GM21786 (cell line): Measurements from ENCODE around the gene SRP9.

Experiments
- ATAC-seq: cut with Tn5 transposase; IDR thresholded peaks from one replicate; pipeline ENCODE4 v1.9.1; 2021; ENCODE audit not compliant: unreplicated experiment

Gene SRP9

GRCh38 chr1:225777583-225778336 is at the start of gene SRP9:
Gene SRP9 (plus strand): TSS chr1:225777826. CDS start chr1:225777941, 115 bp downstream.
- peak; percentile 99 for ATAC-seq

- no peak for ATAC-seq
Measured at GRCh38 chr1:225731491-225731890, 46.1 kb upstream of the SRP9 start.

DNA sequence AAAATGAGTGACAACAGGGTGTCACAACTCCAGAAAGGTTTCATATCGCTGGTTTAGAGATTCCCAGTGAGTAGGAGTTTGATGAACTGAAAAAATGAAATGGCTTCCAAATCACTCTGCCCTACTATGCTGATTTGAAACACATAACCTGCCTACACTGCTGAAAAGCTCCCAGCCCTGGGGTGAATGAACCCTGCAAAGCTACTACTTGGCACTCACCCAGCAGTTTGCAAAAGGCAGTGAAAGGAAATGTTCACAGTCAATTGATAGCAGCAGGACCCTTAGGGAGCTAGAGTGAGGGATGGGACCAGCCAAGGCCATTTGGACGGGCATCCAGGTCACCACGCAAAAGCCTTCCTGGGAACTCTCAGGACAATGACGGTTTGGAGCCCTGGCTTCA is 44.4 kb upstream of the SRP9 start:
- no peak for ATAC-seq

DNA sequence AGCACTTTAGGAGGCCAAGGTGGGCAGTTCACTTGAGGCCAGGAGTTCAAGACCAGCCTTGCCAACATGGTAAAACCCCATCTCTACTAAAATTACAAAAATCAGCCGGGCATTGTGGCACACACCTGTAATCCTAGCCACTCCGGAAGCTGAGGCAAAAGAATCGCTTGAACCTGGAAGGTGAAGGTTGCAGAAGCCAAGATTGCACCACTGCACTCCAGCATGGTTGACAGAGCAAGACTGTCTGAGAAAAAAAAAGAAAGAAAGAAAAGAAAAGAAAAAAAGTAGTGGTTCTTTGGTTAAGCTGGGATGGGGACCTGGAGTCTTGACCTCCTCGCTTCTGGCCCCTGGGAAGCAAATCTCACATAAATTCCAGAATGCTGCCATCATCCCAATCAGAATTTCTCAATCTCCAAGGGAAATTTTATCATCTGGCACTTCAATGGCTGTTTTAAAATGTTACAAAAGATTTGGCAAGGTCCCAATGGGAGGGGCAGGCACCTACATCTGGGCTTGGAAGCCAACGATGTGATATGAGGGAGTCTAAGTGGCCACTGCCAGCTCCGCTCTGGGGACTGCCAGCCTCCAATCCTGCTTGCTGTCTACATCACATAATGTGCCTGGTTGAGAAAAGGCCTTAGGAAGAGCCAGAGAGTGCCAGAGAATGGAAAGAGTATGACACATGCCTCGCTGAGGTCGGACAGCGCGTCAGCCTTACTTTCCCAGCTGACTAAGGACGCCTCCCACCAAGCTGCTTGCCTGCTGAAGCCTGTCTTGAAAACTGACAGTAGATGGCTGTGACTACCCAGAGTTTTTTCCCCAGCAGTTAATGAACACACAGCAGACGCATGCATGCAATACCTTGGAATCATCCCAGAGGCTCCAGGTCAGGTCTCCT is 42.1 kb upstream of the SRP9 start:
- no peak for ATAC-seq

- no peak for ATAC-seq
Measured at GRCh38 chr1:225736437-225737098, 41.1 kb upstream of the SRP9 start.

DNA sequence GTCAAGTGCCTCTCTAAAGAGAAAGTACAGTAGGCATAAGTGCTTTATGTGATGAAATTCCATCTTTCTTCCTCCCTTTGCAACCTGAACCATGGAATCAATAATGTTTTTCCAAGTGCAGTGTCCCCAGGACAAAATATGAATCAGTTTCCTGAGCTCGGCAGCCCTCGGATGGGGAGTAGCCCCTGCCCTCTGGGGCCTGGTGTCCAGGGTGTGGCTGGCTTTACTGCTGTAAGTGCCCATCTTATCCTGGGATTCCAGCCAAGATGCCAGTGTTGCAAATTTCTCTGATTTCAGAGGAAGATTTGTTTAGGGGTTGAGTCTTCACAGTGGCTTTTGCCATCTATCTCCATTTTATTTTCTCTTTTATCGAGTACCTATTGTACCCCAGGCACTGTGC is 40.5 kb upstream of the SRP9 start:
- no peak for ATAC-seq

- ATAC-seq: no peak
Measured at GRCh38 chr1:225737866-225738265, 39.8 kb upstream of the SRP9 start.

DNA sequence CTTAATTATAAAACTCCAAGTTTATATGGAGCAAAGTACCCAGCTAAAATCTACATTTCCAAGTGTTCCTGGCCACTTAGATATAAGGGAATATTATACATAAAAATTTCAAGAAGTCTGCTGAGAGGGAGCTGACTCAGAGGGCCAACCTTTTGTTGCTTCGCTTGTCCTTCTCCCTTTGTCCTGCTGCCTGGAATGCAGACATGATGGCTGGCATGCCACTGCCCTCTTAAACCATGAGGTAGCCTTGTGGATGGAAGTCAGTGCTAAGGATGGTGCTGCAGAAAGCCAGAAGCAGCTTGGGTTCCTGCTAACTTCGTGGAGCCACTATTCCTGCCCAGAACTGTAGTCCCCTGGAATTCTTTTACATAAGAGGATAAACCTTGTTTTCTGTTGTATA is 38.9 kb upstream of the SRP9 start:
- ATAC-seq: no peak

DNA sequence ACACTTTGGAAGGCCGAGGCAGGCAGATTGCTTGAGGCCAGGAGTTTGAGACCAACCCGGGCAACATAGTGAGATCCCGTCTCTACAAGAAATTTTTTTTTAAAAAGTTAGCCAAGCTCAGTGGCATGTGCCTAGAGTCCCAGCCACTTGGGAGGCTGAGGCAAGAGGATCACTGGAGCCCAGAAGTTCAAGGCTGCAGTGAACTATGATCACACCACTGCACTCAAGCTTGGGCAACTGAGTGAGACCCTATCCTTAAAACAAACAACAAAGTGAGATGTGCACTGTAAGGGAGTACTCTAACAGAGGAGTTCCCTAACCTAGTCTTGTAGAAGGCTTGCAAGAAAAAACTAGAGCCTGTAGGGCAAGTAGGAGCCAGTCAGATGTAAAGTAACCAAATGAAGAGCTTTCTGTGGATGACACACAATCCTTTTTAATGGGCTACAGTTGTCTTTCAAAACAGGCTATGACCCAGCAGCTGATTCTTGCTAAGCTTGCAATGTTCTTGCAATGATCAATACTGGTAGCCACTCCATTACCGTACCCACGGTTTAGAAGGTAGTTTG is 38.0 kb upstream of the SRP9 start:
- ATAC-seq: no peak

- no peak for ATAC-seq
Measured at GRCh38 chr1:225744745-225745144, 32.9 kb upstream of the SRP9 start.

DNA sequence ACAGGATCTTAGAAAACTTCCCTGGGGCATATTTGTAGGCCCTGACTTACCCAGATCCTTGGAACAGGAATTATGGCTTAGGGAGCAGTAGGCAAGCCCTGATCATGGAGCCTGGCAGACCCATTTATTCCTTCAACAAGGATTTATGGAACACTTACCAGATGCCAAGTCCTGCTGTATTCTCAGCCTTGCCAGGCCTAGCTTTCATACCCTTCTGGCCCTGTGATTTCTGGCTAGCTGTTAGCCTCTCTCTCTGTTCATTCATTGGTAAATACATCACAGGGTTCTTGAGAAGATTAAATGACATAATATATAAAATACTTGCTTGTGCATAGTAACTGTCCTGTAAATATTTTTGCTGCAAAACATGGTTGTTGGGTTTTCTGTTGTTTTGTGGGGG is 32.4 kb upstream of the SRP9 start:
- no peak for ATAC-seq

DNA sequence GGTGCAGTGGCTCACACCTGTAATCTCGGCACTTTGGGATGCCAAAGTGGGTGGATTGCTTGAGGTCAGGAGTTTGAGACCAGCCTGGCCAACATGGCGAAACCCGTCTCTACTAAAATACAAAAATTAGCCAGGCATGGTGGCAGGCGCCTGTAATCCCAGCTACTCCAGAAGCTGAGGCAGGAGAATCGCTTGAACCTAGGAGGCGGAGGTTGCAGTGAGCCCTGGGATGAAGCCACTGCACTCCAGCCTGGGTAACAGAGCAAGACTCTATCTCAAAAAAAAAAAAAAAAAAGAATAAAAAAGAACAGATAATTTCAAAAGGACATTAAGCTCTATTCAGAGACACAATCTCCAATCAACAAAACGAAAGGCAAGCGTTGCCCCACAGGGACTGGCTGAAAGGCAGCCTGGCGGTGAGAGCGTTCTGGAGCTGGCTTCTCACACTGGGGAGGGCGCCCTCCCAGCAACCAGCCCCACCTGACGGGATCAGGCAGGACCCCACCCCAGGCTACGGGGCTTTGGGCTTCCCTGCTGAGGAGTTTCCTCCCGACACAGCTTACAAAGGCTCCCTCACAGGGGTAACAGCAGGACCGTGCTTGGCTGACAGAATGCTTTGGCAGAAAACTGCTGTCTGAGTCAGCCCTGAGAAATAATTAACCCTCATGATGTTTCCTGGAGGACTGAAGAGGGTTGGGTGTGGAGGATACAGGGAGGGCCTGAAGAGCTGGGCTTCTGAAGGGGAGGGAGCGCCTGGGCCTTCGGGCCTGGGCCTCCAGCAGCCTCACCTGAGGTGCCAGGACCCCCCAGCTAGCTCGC is 31.1 kb upstream of the SRP9 start:
- ATAC-seq: peak; percentile 84

DNA sequence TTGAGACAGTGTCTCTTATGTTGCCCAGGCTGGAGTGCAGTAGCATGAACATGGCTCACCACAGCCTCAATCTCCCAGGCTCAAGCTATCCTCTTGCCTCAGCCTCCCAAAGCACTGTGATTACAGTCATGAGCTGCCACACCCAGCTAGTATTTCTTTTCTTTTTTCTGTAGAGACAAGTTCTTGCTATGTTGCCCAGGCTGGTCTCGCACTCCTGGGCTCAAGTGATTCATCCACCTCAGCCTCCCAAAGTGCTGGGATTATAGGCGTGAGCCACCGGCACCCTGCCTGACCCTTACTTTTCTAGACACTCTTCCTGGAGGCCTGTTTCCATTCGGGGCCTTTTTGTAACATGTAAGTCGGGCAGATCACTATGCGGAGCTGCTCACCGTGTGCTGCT is 30.1 kb upstream of the SRP9 start:
- no peak for ATAC-seq

GRCh38 chr1:225748529-225748928 is 29.1 kb upstream of the SRP9 start:
- no peak for ATAC-seq

DNA sequence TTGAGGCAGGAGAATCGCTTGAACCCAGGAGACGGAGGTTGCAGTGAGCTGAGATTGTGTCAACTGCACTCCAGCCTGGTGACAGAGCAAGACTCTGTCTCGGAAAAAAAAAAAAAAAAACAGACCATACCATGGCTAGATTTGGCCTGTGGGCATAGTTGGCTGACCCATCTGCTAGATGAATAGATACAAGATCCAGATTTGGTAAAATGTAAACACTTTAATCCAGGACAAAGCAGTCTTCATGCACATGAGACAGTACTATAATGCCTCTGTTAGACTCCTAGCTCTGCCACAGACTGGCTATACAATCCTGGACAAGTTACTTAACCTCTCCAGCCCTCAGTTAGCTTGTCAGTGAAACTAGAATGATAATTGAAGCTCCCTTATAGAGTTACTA is 27.9 kb upstream of the SRP9 start:
- no peak for ATAC-seq

DNA sequence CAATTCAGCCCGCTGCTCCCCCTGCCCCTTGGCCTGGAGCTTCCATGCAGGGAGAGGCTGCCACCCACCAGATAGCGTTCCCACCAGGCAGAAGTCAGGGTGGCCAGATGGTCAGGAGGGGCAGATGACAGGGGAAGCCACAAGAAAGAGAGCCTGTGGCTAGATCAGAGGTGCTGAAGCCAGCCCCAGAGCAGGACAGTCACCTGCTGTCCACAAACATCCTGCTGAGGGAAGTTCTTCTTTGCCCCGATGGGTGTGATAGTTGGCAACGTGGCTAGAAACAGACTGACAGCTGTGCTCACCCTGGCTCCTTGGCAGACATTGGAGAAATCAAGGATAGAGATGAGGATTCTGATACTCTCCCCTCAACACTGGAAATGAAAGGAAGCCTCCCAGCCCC is 27.2 kb upstream of the SRP9 start:
- ATAC-seq: no peak

- ATAC-seq: no peak
Measured at GRCh38 chr1:225750875-225751824, 26.5 kb upstream of the SRP9 start.

DNA sequence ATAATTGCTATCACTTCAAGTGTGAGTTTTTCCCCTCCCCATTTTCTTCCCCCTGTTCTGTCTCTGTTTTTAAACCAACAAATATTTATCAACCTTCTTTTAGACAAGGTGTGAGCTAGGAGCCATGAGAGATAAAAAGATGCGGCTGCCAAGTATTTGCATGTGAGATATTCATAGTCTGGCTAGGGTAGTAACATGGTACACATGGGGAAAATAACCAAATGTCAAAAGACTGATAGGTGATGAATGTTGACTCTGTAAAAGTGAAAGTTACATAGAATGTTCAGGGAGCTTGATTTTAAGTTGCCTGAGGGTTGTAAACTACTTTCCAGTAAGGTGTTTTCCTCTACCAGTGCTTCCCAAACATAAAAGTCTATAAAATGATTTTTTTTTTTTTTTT is 25.4 kb upstream of the SRP9 start:
- no peak for ATAC-seq

GRCh38 chr1:225754940-225755641 is 22.5 kb upstream of the SRP9 start:
- no peak for ATAC-seq
